Hematopoietic multipotent progenitor cell treated with erythropoietin and hydrocortisone succinate and interleukin-3 and kit ligand, for 17 days (in vitro differentiated cells): ENCODE results near the gene MAD1L1.

Experiments
- DNase-seq: peaks from one replicate; pipeline ENCODE4 v3.0.0-alpha.2; 2015; ENCODE audit warnings: low spot score

The MAD1L1 gene

GRCh38 chr7:1924258-1924817, 308.4 kb downstream of the MAD1L1 start:
- DNase-seq = no peak

DNA sequence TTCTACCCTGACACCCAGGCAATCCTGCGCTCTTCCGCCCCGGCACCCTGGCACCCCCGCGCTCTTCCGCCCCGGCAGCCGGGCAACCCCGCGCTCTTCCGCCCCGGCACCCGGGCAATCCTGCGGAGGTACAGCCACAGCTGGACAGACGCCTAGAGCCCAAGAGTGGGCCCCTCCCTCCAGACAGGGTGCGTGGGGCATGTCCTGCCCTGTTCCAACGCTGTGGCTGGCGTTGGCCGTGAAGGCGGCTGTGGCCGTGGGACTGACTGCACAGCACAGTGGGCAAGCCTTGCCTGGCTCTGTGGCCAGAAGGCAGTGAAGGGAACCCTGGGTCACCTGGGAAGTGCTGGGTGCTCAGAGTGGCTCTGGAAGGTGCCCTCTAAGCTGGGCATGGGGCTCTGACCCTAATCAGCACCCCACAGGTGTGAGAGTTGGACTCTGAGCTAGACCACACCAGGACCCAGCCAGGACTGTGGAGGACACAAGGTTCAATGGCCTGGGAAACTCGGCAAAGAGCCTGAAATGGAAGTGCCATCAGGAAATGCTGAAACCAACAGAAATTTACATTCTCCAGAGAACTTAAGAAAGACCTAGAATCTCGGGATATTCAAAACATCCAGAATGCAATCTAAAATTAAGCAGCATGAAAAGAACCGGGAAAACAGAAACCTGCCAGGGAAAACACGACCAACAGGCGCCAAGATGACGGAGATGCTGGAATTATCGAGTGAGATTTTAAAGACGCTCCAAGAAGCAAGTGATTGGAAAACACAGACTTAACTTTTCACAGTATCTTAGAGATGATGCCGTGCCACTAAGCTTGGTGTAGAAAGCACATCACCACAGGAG, 309.1 kb downstream of the MAD1L1 start:
- DNase-seq = no peak

GRCh38 chr7:1922870-1923236, 309.9 kb downstream of the MAD1L1 start:
- no peak for DNase-seq

- no peak for DNase-seq
Observed at GRCh38 chr7:1922071-1922869, 310.5 kb downstream of the MAD1L1 start.

- DNase-seq = no peak
Observed at GRCh38 chr7:1920881-1921280, 311.9 kb downstream of the MAD1L1 start.

DNA sequence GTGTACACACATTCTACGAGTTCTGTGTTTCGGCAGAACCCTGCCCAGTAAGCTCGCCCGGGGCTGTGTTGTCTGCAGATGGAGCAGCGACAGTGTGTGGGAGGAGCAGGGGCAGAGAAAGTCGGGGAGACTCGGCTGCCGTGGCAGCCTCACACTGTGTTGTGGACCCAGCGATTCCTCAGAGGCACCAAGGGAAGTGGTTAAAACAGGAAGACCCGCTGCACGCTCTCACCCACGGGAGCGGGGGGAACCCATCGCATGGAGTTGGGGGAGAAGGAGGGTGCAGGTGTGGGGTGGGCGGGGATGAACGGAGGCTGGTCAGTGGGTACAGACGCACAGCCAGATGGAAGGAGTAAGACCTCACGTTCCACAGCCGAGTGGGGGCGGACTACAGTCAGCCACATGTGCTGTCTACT, 312.5 kb downstream of the MAD1L1 start:
- DNase-seq = no peak

- no peak for DNase-seq
Observed at GRCh38 chr7:1919539-1920265, 313.0 kb downstream of the MAD1L1 start.

DNA sequence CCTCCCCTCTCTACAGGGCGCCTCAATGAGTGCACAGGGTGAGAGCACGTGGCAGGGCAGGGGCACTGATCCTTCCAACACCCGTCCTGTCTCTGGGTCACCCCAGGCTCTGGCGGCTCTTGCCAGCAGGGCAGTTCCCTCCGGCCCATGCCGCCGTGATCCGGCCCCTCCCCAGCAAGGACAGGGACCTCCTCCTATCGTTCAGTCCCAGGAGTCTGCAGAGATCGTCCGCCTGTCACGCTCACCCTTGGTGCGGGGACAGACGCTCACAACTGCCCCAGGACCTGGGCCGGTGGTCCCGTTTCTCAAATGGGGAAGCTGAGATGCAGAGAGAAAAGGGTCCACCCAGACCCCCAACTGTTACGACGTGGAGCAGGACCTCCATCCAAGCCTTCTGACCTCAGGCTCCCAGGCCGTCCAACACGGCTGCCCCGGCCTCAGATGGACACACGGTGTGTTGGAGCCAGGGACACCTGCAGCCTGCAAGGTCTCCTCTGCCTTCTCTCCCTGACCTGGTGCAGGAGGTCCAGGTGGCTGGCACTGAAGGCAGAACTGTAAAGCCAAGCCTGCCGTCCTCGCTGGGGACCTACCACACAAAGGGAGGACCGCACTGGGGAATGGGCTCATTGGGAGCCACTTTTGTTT, 313.7 kb downstream of the MAD1L1 start:
- DNase-seq = no peak

- DNase-seq = no peak
Observed at GRCh38 chr7:1918063-1918645, 314.6 kb downstream of the MAD1L1 start.

DNA sequence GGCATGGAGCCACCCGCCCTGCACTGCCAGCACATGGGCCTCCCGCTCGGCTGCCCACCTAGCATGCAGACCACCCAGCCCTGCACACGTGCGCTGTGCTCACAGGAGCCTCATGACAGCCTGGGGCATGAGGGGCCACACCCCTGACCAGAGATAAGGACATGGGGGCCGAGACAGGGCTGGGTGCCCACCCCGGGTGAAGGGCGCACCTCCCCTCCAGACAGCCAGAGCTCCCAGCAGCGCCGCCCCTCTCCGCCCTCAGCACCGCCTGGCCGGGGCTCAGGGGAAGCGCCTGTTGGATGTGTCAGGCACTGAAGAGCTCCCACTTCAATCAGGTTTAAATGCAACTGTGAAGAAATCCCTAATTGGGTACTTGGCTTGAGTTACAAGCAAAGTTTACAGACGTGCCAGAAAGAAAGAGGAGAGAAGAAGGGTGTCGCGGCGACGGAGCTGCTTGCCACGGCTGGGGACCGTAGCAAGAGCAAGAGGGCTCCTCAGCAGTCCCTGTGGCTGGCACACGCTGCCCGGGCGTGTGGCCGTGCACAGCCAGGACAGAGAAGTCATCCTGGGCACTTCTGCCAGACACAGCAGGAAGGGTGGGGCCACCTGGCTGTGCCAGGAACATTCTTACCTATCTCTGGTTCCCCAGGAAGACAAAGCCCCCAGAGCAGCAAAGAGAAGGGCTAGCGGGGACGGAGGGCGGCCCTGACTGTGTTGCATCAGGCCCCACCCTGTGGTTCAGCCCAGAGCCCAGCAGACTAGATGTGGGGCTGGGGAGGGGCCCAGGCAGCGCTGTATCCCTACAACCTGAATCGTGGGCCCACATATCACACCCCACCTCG, 315.3 kb downstream of the MAD1L1 start:
- no peak for DNase-seq

DNA sequence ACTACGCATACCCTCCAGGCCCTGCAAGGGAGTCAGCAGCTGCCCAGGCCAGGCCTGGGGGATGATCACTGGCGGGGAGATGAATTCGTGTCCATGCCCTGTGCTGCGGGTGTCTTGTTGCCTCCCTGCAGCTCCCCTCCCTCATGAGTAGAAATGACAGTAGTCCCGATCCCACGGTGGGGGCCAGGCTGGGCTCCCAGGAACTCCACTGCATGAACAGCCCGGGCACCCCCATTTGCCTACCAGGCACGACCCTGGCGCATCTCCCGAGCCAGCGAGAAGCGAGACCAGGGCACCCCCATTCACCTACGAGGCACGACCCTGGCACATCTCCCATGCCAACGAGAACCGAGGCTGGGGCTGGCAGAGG, 316.2 kb downstream of the MAD1L1 start:
- DNase-seq = no peak

GRCh38 chr7:1915956-1916600, 316.7 kb downstream of the MAD1L1 start:
- no peak for DNase-seq

- DNase-seq = no peak
Observed at GRCh38 chr7:1915326-1915725, 317.4 kb downstream of the MAD1L1 start.

DNA sequence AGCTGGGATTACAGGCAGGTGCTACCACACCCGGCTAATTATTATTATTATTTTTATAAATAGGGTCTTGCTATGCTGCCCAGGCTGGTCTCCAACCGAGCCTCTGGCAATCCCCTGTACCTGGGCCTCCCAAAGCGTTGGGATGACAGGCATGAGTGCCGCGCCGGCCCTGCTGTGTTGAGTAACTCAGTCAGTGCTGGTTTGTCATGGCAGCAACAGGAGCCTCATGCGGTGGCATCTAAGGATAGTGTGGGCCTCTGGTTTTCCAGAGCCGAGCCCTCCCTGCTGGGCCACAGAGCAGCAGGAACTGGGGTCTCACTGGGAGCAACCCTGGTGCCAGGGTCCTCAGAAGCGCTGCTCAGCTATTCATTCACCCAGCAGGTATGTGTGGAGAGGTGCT, 318.0 kb downstream of the MAD1L1 start:
- DNase-seq = no peak

GRCh38 chr7:1914321-1914720, 318.4 kb downstream of the MAD1L1 start:
- no peak for DNase-seq

- no peak for DNase-seq
Observed at GRCh38 chr7:1913466-1914282, 319.1 kb downstream of the MAD1L1 start.

DNA sequence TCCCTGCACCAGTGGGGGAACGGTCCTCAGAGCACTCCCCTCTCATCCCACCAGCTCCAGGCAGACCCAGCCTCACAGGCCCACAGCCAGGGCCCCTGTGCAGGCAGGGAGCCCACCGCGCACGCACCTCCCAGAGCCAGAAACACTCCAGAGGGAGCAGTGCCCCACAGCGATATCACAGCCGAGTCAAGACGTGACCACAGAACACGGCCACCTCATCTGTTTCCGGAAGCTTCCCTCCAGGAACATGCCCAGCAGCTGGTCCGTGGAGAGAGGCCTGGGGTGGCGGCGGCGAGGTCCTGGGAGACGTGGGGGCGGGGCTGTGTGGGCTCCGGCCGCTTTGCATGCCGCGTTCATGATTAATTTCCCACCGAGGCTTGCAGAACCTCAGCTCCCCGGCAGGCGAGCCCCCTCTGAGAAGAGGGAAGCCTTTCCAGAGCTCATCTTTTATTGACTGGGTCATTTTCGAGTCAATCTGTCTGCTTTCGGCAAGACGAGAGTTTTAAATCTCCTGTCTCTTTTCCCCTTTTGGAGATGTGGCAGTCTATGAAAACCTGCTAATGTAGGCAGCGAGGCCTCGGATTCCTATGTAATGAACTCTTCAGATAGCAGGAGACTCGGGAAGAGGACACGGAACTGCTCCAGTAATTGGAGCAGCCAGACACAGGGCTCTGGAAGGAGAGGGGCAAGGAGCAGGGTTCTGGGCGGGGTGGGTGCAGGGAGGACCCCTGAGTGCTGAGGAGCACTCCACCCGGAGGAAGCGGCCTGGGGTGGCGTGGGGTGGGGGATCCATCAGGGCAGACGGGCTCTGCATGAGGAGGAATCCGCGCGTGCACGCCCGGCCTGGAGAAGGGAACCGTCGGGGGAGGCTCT, 319.9 kb downstream of the MAD1L1 start:
- DNase-seq = no peak

GRCh38 chr7:1911571-1911970, 321.2 kb downstream of the MAD1L1 start:
- DNase-seq = no peak
